Measurements from ENCODE around the gene CCDC187. TPM values are rescaled to one million over a fixed set of nuclear protein-coding genes. Genes with fewer than 3 reads are reported as not detected.

CCDC187 gene
- total and polyA plus RNA-seq, 2 of the 4 experiments (the other 2 are of a cell fraction) = not detected

DNA sequence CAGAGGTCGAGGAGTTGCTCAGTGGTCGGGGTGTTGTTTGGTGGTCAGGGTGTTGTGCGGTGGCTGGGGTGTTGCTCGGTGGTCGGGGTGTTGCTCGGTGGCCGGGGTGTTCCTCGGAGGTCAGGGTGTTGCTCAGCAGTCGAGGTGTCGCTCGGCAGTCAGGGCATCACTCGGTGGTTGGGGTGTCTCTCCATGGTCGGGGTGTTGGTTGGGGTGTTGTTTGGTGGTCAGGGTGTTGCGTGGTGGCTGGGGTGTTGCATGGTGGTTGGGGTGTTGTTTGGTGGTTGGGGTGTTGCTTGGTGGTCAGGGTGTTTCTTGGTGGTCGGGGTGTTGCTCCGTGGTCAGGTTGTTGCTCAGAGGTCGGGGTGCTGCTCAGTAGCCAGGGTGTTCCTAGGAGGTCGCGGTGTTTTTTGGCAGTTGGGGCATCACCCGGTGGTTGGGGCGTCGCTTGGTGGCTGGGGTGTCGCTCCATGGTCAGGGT, 12.4 kb upstream of the CCDC187 start:
- ATAC-seq (ENCODE audit: low read depth) (no peak), DNase-seq (no peak)
- H2AK9ac ChIP-seq (replicated peaks; ENCODE audit: low read depth, low read length, poor library complexity) = peak overlapping the region; percentile 61
- no peak overlapping the region for H3K14ac ChIP-seq (replicated peaks; ENCODE audit: low read depth, low read length)
- no peak overlapping the region for H2BK5ac ChIP-seq (ENCODE audit: low read depth, low read length, poor library complexity, severe bottlenecking)
- H3K4me1 ChIP-seq (ENCODE audit: control insufficient read depth, insufficient read depth, low read length) = peaks cover 3% of the 10 kb centered on the region; the same call in 1 of the 2 replicates
- no peak overlapping the region for H3K27ac ChIP-seq (ENCODE audit: insufficient read depth, low read length)
- intact Hi-C loops (cut with micrococcal nuclease) = no loop called here
- no peak overlapping the region for H2BK20ac ChIP-seq (ENCODE audit: low read depth, low read length)
- H3K9me3 ChIP-seq (ENCODE audit: control insufficient read depth, insufficient read depth, low read length) = peaks cover 15% of the 10 kb centered on the region
- no peaks in the 10 kb centered on the region for H4K20me1 ChIP-seq (ENCODE audit: insufficient read depth, low read length)
- no peak overlapping the region for H3K18ac ChIP-seq (ENCODE audit: low read depth, low read length)
- H4K8ac ChIP-seq (ENCODE audit: low read depth in 2 of 2, low read length in 2 of 2) = no peak overlapping the region
- H2AK5ac ChIP-seq (ENCODE audit: low read depth, low read length) = peak overlapping the region; percentile 39; the same call in 1 of the 2 replicates
- WGBS, 2 experiments (ENCODE audit: extremely low coverage in 2 of 2, insufficient read length in 1 of 2) = 73% methylated on average over 8 of the region's 23 CpGs; no CpG with 5 or more reads in 1 of the 2 experiments
- in situ Hi-C loops (cut with MboI; ENCODE audit: low sequenced_read_pairs) = no loop called here
- H3K4me3 ChIP-seq (ENCODE audit: insufficient read depth, low read depth, low read length) = no peak overlapping the region
- no peaks in the 10 kb centered on the region for H3K79me1 ChIP-seq (ENCODE audit: low read depth in 1 of 2, low read length in 2 of 2)
- no peak overlapping the region for H3K23ac ChIP-seq (ENCODE audit: low read depth, low read length)
- no peak overlapping the region for H2AFZ ChIP-seq (replicated peaks; ENCODE audit: low read length, poor library complexity)
- no TSS peak for BruUV-seq (replicated peaks)
- no peak overlapping the region for H4K91ac ChIP-seq (ENCODE audit: insufficient read depth, low read depth, low read length)
- H3K27me3 ChIP-seq (ENCODE audit: control insufficient read depth, insufficient read depth, low read length) = no peaks in the 10 kb centered on the region
- H3K4me2 ChIP-seq (ENCODE audit: low read depth, low read length) = no peak overlapping the region
- dilution Hi-C loops (cut with HindIII; ENCODE audit: low sequenced_read_pairs, unreplicated experiment) = no loop called here
- TF ChIP-seq MXI1 (IDR thresholded peaks at IDR 0.05; ENCODE audit: borderline replicate concordance, low read depth, low read length) (no peak), RCOR1 (IDR thresholded peaks at IDR 0.05; ENCODE audit: insufficient replicate concordance, low read length) (no peak), MAZ (IDR thresholded peaks at IDR 0.05; ENCODE audit: borderline replicate concordance, low read depth, low read length) (no peak), CEBPB (IDR thresholded peaks at IDR 0.05; ENCODE audit: low read depth, low read length) (no peak), RAD21 (IDR thresholded peaks at IDR 0.05; ENCODE audit: low read length) (no peak), POLR2A (IDR thresholded peaks at IDR 0.05; ENCODE audit: low read depth, low read length) (no peak), CHD1 (IDR thresholded peaks at IDR 0.05; ENCODE audit: low read depth, low read length) (no peak), SMC3 (IDR thresholded peaks at IDR 0.05; ENCODE audit: low read depth, low read length) (no peak), MAFK (IDR thresholded peaks at IDR 0.05; ENCODE audit: low read depth, low read length) (no peak)
- TF ChIP-seq, protein P1, sequence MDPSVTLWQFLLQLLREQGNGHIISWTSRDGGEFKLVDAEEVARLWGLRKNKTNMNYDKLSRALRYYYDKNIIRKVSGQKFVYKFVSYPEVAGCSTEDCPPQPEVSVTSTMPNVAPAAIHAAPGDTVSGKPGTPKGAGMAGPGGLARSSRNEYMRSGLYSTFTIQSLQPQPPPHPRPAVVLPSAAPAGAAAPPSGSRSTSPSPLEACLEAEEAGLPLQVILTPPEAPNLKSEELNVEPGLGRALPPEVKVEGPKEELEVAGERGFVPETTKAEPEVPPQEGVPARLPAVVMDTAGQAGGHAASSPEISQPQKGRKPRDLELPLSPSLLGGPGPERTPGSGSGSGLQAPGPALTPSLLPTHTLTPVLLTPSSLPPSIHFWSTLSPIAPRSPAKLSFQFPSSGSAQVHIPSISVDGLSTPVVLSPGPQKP (IDR thresholded peaks at IDR 0.05; ENCODE audit: borderline replicate concordance, low read depth, low read length) = no peak
- TF ChIP-seq, protein P2, sequence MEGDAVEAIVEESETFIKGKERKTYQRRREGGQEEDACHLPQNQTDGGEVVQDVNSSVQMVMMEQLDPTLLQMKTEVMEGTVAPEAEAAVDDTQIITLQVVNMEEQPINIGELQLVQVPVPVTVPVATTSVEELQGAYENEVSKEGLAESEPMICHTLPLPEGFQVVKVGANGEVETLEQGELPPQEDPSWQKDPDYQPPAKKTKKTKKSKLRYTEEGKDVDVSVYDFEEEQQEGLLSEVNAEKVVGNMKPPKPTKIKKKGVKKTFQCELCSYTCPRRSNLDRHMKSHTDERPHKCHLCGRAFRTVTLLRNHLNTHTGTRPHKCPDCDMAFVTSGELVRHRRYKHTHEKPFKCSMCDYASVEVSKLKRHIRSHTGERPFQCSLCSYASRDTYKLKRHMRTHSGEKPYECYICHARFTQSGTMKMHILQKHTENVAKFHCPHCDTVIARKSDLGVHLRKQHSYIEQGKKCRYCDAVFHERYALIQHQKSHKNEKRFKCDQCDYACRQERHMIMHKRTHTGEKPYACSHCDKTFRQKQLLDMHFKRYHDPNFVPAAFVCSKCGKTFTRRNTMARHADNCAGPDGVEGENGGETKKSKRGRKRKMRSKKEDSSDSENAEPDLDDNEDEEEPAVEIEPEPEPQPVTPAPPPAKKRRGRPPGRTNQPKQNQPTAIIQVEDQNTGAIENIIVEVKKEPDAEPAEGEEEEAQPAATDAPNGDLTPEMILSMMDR (conservative IDR thresholded peaks at IDR 0.05; ENCODE audit: low read depth, low read length) = no peak
- TF ChIP-seq, protein P3, sequence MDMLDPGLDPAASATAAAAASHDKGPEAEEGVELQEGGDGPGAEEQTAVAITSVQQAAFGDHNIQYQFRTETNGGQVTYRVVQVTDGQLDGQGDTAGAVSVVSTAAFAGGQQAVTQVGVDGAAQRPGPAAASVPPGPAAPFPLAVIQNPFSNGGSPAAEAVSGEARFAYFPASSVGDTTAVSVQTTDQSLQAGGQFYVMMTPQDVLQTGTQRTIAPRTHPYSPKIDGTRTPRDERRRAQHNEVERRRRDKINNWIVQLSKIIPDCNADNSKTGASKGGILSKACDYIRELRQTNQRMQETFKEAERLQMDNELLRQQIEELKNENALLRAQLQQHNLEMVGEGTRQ (IDR thresholded peaks at IDR 0.05; ENCODE audit: low read depth, low read length) = no peak
- no peaks in the 10 kb centered on the region for H3K9me1 ChIP-seq (ENCODE audit: insufficient read depth, low read length)
- no peak overlapping the region for H3K56ac ChIP-seq (ENCODE audit: extremely low read depth, insufficient read depth, low read length)
- H2BK15ac ChIP-seq (ENCODE audit: low read depth, low read length) = no peak overlapping the region; the same call in 2 of the 3 replicates
- H3K9ac ChIP-seq (ENCODE audit: low read depth, low read length) = no peak overlapping the region
- ChIA-PET CTCF (no interaction called here), POLR2A (ENCODE audit: unreplicated experiment) (no interaction called here)
- H2BK120ac ChIP-seq (ENCODE audit: low read depth, low read length) = no peak overlapping the region
- H3K4ac ChIP-seq (ENCODE audit: low read depth, low read length) = no peak overlapping the region
- H4K5ac ChIP-seq (ENCODE audit: low read depth, low read length) = no peak overlapping the region
- no peaks in the 10 kb centered on the region for H3K36me3 ChIP-seq (ENCODE audit: control insufficient read depth, insufficient read depth, low read length)
